Mesenchymal stem cell (in vitro differentiated cells and primary cell): ENCODE results near the gene HDHD5.

ENCODE experiments used
- DNase-seq: peaks from one replicate; pipeline ENCODE4 v3.0.0-alpha.2; 2013
- H2AFZ ChIP-seq: one replicate; pipeline ENCODE4 v1.6.1; 2013; ENCODE audit warnings: low read depth, mild to moderate bottlenecking, control low read depth, inconsistent platforms, low read length, moderate library complexity
- H2AK5ac ChIP-seq: 2 replicates; pipeline ENCODE4 v1.6.1; 2013; ENCODE audit warnings: low read length, moderate library complexity, mild to moderate bottlenecking, inconsistent platforms; ENCODE audit not compliant: severe bottlenecking
- H2BK120ac ChIP-seq: one replicate; pipeline ENCODE4 v1.6.1; 2013; ENCODE audit warnings: low read depth, mild to moderate bottlenecking, inconsistent platforms, low read length, moderate library complexity
- H2BK12ac ChIP-seq, 2 experiments: one replicate each; pipeline ENCODE4 v1.6.1; 2013; ENCODE audit warnings: inconsistent platforms in 2 of 2, low read length in 2 of 2, mild to moderate bottlenecking in 2 of 2, moderate library complexity in 2 of 2, control low read depth in 1 of 2
- H2BK15ac ChIP-seq: one replicate; pipeline ENCODE4 v1.6.1; 2013; ENCODE audit warnings: mild to moderate bottlenecking, low read depth, inconsistent platforms; ENCODE audit not compliant: poor library complexity, severe bottlenecking
- H2BK5ac ChIP-seq: 2 replicates; pipeline ENCODE4 v1.6.1; 2013; ENCODE audit warnings: low read depth, mild to moderate bottlenecking, low read length, control low read depth, inconsistent platforms; ENCODE audit not compliant: poor library complexity, severe bottlenecking
- H3K14ac ChIP-seq, 2 experiments: one replicate each; pipeline ENCODE4 v1.6.1; 2013; ENCODE audit warnings: inconsistent platforms in 2 of 2, low read length in 2 of 2, control low read depth in 1 of 2, mild to moderate bottlenecking in 1 of 2, moderate library complexity in 1 of 2
- H3K18ac ChIP-seq, 2 experiments: one replicate each; pipeline ENCODE4 v1.6.1; 2013; ENCODE audit warnings: inconsistent platforms in 2 of 2, low read length in 2 of 2, control low read depth in 1 of 2, low read depth in 1 of 2, mild to moderate bottlenecking in 1 of 2
- H3K23ac ChIP-seq, 2 experiments: one replicate each; pipeline ENCODE4 v1.6.1; 2013; ENCODE audit warnings: inconsistent platforms in 2 of 2, low read length in 2 of 2, mild to moderate bottlenecking in 2 of 2, moderate library complexity in 2 of 2, control low read depth in 1 of 2
- H3K27ac ChIP-seq: 2 replicates; pipeline ENCODE4 v1.5.1; 2013; ENCODE audit warnings: mild to moderate bottlenecking, moderate library complexity, low read length, control low read depth, inconsistent platforms; ENCODE audit not compliant: poor library complexity, severe bottlenecking
- H3K27me3 ChIP-seq, 2 experiments: 2 replicates each; pipeline versions ENCODE4 v1.6.1 to v1.7.0; 2013; ENCODE audit warnings: low read length in 2 of 2, mild to moderate bottlenecking in 2 of 2, moderate library complexity in 2 of 2, control low read depth in 1 of 2, inconsistent platforms in 1 of 2; ENCODE audit not compliant: control insufficient read depth in 1 of 2, insufficient read depth in 1 of 2
- H3K36me3 ChIP-seq, 2 experiments: 2 replicates each; pipeline versions ENCODE4 v1.6.1 to v1.7.0; 2013; ENCODE audit warnings: low read length in 2 of 2, control low read depth in 1 of 2, inconsistent platforms in 1 of 2, low read depth in 1 of 2, mild to moderate bottlenecking in 1 of 2; ENCODE audit not compliant: insufficient read depth in 2 of 2, control insufficient read depth in 1 of 2
- H3K4ac ChIP-seq, 2 experiments: one replicate each; pipeline ENCODE4 v1.6.1; 2013; ENCODE audit warnings: inconsistent platforms in 2 of 2, low read length in 2 of 2, mild to moderate bottlenecking in 2 of 2, moderate library complexity in 2 of 2, control low read depth in 1 of 2, low read depth in 1 of 2
- H3K4me1 ChIP-seq: 2 replicates; pipeline ENCODE4 v1.6.1; 2013; ENCODE audit warnings: low read depth, low read length, control low read depth; ENCODE audit not compliant: control insufficient read depth, insufficient read depth
- H3K4me2 ChIP-seq: 2 replicates; pipeline ENCODE4 v1.6.1; 2013; ENCODE audit warnings: low read length, mild to moderate bottlenecking, inconsistent platforms; ENCODE audit not compliant: poor library complexity, severe bottlenecking
- H3K4me3 ChIP-seq, 2 experiments: 2 replicates each; pipeline versions ENCODE4 v1.5.1 to v1.7.0; 2013; ENCODE audit warnings: low read length in 2 of 2, mild to moderate bottlenecking in 2 of 2, control low read depth in 1 of 2, low read depth in 1 of 2; ENCODE audit not compliant: insufficient read depth in 1 of 2
- H3K79me1 ChIP-seq: replicated peaks from 2 replicates; pipeline ENCODE4 v1.6.1; 2013; ENCODE audit warnings: mild to moderate bottlenecking, control low read depth, low read length, inconsistent platforms; ENCODE audit not compliant: poor library complexity, severe bottlenecking
- H3K9ac ChIP-seq: 2 replicates; pipeline ENCODE4 v1.7.0; 2013; ENCODE audit warnings: mild to moderate bottlenecking, low read length, moderate library complexity
- H3K9me3 ChIP-seq: 2 replicates; pipeline ENCODE4 v1.7.0; 2013; ENCODE audit warnings: mild to moderate bottlenecking, low read length; ENCODE audit not compliant: control insufficient read depth
- H4K8ac ChIP-seq: one replicate; pipeline ENCODE4 v1.6.1; 2013; ENCODE audit warnings: inconsistent platforms, mild to moderate bottlenecking, low read length, moderate library complexity
- H4K91ac ChIP-seq: one replicate; pipeline ENCODE4 v1.6.1; 2013; ENCODE audit warnings: mild to moderate bottlenecking, low read length, inconsistent platforms
- WGBS: methylation state at CpG from one replicate; pipeline ENCODE4 v1.1.7; 2013; ENCODE audit warnings: mixed read lengths; 5-methylcytosine and 5-hydroxymethylcytosine counted together

HDHD5 gene

GRCh38 chr22:17108256-17109112 is 50.6 kb downstream of the HDHD5 start:
- Histone ChIP-seq H2BK120ac (no peak overlapping the region), H4K8ac (no peak overlapping the region), H4K91ac (no peak overlapping the region), H3K4me2 (no peak overlapping the region), H3K14ac (no peak overlapping the region), H3K27ac (no peak overlapping the region), H2AFZ (no peak overlapping the region), H3K9me3 (no peaks in the 10 kb centered on the region), H3K36me3 (peaks cover 55 to 58% of the 10 kb centered on the region in 2 experiments), H3K18ac (no peak overlapping the region), H3K9ac (no peak overlapping the region), H3K4me1 (peaks cover 2% of the 10 kb centered on the region), H3K4ac (no peak overlapping the region), H3K79me1 (no peaks in the 10 kb centered on the region), H3K4me3 (no peak overlapping the region), H2BK12ac (no peak overlapping the region), H2BK5ac (no peak overlapping the region), H3K23ac (no peak overlapping the region), H2BK15ac (no peak overlapping the region), H3K27me3 (no peaks in the 10 kb centered on the region), H2AK5ac (no peak overlapping the region)
- 98% methylated on average over 66 of the region's 66 CpGs for WGBS
- no peak for DNase-seq

GRCh38 chr22:17107547-17107810 is 51.6 kb downstream of the HDHD5 start:
- no peak overlapping the region for H3K14ac ChIP-seq
- peaks cover 61 to 67% of the 10 kb centered on the region in 2 experiments for H3K36me3 ChIP-seq
- WGBS = 96% methylated on average over 6 of the region's 6 CpGs
- no peak overlapping the region for H2BK120ac ChIP-seq
- H3K23ac ChIP-seq = no peak overlapping the region
- no peak overlapping the region for H2AFZ ChIP-seq
- no peak overlapping the region for H3K4ac ChIP-seq
- H3K18ac ChIP-seq = no peak overlapping the region
- no peak overlapping the region for H4K91ac ChIP-seq
- no peak overlapping the region for H2BK5ac ChIP-seq
- DNase-seq = no peak
- H3K4me1 ChIP-seq = no peaks in the 10 kb centered on the region
- no peak overlapping the region for H2AK5ac ChIP-seq
- H3K4me2 ChIP-seq = no peak overlapping the region
- no peaks in the 10 kb centered on the region for H3K79me1 ChIP-seq
- no peaks in the 10 kb centered on the region for H3K9me3 ChIP-seq
- H2BK12ac ChIP-seq = no peak overlapping the region
- H4K8ac ChIP-seq = no peak overlapping the region
- no peak overlapping the region for H2BK15ac ChIP-seq
- H3K4me3 ChIP-seq = no peak overlapping the region
- H3K27ac ChIP-seq = no peak overlapping the region
- H3K9ac ChIP-seq = no peak overlapping the region
- H3K27me3 ChIP-seq = no peaks in the 10 kb centered on the region

GRCh38 chr22:17106785-17107546 is 52.1 kb downstream of the HDHD5 start:
- no peaks in the 10 kb centered on the region for H3K9me3 ChIP-seq
- peaks cover 64 to 72% of the 10 kb centered on the region in 2 experiments for H3K36me3 ChIP-seq
- H2BK120ac ChIP-seq = no peak overlapping the region
- no peak overlapping the region for H2BK5ac ChIP-seq
- H3K27ac ChIP-seq = no peak overlapping the region
- WGBS = 94% methylated on average over 13 of the region's 15 CpGs
- no peak overlapping the region for H4K91ac ChIP-seq
- no peak overlapping the region for H3K4me3 ChIP-seq
- H2BK15ac ChIP-seq = no peak overlapping the region
- no peak overlapping the region for H3K4ac ChIP-seq
- H3K9ac ChIP-seq = no peak overlapping the region
- H3K27me3 ChIP-seq = no peaks in the 10 kb centered on the region
- H3K4me2 ChIP-seq = no peak overlapping the region
- no peak overlapping the region for H2BK12ac ChIP-seq
- no peak overlapping the region for H3K14ac ChIP-seq
- no peak overlapping the region for H4K8ac ChIP-seq
- H3K18ac ChIP-seq = no peak overlapping the region
- H3K4me1 ChIP-seq = no peaks in the 10 kb centered on the region
- no peaks in the 10 kb centered on the region for H3K79me1 ChIP-seq
- no peak overlapping the region for H3K23ac ChIP-seq
- no peak overlapping the region for H2AK5ac ChIP-seq
- no peak for DNase-seq
- no peak overlapping the region for H2AFZ ChIP-seq

- Histone ChIP-seq H3K14ac (no peak overlapping the region), H3K9me3 (no peaks in the 10 kb centered on the region), H3K79me1 (no peaks in the 10 kb centered on the region), H4K8ac (no peak overlapping the region), H4K91ac (no peak overlapping the region), H2BK15ac (no peak overlapping the region), H3K4me2 (no peak overlapping the region), H2BK120ac (no peak overlapping the region), H3K4ac (no peak overlapping the region), H2AFZ (no peak overlapping the region), H2BK12ac (no peak overlapping the region), H3K36me3 (peaks cover 71 to 79% of the 10 kb centered on the region in 2 experiments), H3K18ac (no peak overlapping the region), H3K27me3 (no peaks in the 10 kb centered on the region), H3K9ac (no peak overlapping the region), H3K27ac (no peak overlapping the region), H3K4me3 (no peak overlapping the region), H2BK5ac (no peak overlapping the region), H3K23ac (no peak overlapping the region), H2AK5ac (no peak overlapping the region), H3K4me1 (no peaks in the 10 kb centered on the region)
- 86% methylated on average over 8 of the region's 12 CpGs for WGBS
- no peak for DNase-seq
Measured at GRCh38 chr22:17106161-17106784, 52.8 kb downstream of the HDHD5 start.
